ENCODE measurements around the gene ATP10A. TPM values are rescaled to one million over a fixed set of nuclear protein-coding genes. Genes with fewer than 3 reads are reported as not detected.

The ATP10A gene
- total RNA-seq, 2 experiments from 2014 or later, result 0.06 TPM; not detected in 1

GRCh38 chr15:25700916-25701315 is 162.2 kb downstream of the ATP10A start:
- Histone ChIP-seq H3K79me2 (ENCODE audit: insufficient read depth, low read depth, low read length) (no peaks in the 10 kb centered on the region), H3K9me2 (ENCODE audit: insufficient read depth, low read length) (no peaks in the 10 kb centered on the region), H4K20me1 (ENCODE audit: insufficient read depth, low read length) (no peaks in the 10 kb centered on the region), H3K9me3 (ENCODE audit: low read length) (no peaks in the 10 kb centered on the region), H3K4me1 (ENCODE audit: insufficient read depth, low read length, poor library complexity, severe bottlenecking) (no peaks in the 10 kb centered on the region), H3K36me3 (ENCODE audit: insufficient read depth, low read length) (no peaks in the 10 kb centered on the region), H2AFZ (ENCODE audit: low read length) (no peak overlapping the region), H3K4me3 (ENCODE audit: low read depth, low read length, poor library complexity, severe bottlenecking) (no peak overlapping the region), H3K27ac (ENCODE audit: low read depth, low read length, poor library complexity, severe bottlenecking) (no peak overlapping the region), H3K4me2 (ENCODE audit: low read length) (no peak overlapping the region)
- CTCF ChIA-PET (ENCODE audit: unreplicated experiment), result no interaction called here
- POLR2A ChIA-PET, result no interaction called here
- intact Hi-C loops (cut with micrococcal nuclease; ENCODE audit: unreplicated experiment), result loop anchor here (10.0 kb wide), 1 partner anchor 196 kb away; no protein-coding TSS in a partner anchor
- TF ChIP-seq CTCF (conservative IDR thresholded peaks at IDR 0.05; ENCODE audit: low read length), result no peak
- no peak for TF ChIP-seq EZH2phosphoT487 (IDR thresholded peaks at IDR 0.05; ENCODE audit: borderline replicate concordance, low read depth, low read length)
- DNase-seq (ENCODE audit: low spot score), result no peak
- no TSS peak for BruUV-seq (replicated peaks)

- no peak for TF ChIP-seq CTCF (conservative IDR thresholded peaks at IDR 0.05; ENCODE audit: low read length)
- no peak for TF ChIP-seq EZH2phosphoT487 (IDR thresholded peaks at IDR 0.05; ENCODE audit: borderline replicate concordance, low read depth, low read length)
- Histone ChIP-seq H3K4me3 (ENCODE audit: low read depth, low read length, poor library complexity, severe bottlenecking) (no peak overlapping the region), H3K4me2 (ENCODE audit: low read length) (no peak overlapping the region), H3K79me2 (ENCODE audit: insufficient read depth, low read depth, low read length) (no peaks in the 10 kb centered on the region), H2AFZ (ENCODE audit: low read length) (no peak overlapping the region), H3K9me2 (ENCODE audit: insufficient read depth, low read length) (no peaks in the 10 kb centered on the region), H3K36me3 (ENCODE audit: insufficient read depth, low read length) (no peaks in the 10 kb centered on the region), H3K4me1 (ENCODE audit: insufficient read depth, low read length, poor library complexity, severe bottlenecking) (no peaks in the 10 kb centered on the region), H4K20me1 (ENCODE audit: insufficient read depth, low read length) (no peaks in the 10 kb centered on the region), H3K9me3 (ENCODE audit: low read length) (no peaks in the 10 kb centered on the region), H3K27ac (ENCODE audit: low read depth, low read length, poor library complexity, severe bottlenecking) (no peak overlapping the region)
- BruUV-seq (replicated peaks), result no TSS peak
- POLR2A ChIA-PET, result interaction anchor here (1.2 kb wide), 1 partner anchor 15 kb away, joined by 4 read pairs; no protein-coding TSS in a partner anchor
- DNase-seq (ENCODE audit: low spot score), result no peak
- CTCF ChIA-PET (ENCODE audit: unreplicated experiment), result no interaction called here
- intact Hi-C loops (cut with micrococcal nuclease; ENCODE audit: unreplicated experiment), result no loop called here
Observed at GRCh38 chr15:25697586-25697985, 165.5 kb downstream of the ATP10A start.

- TF ChIP-seq EZH2phosphoT487 (IDR thresholded peaks at IDR 0.05; ENCODE audit: borderline replicate concordance, low read depth, low read length) (no peak), CTCF (conservative IDR thresholded peaks at IDR 0.05; ENCODE audit: low read length) (no peak)
- BruUV-seq (replicated peaks), result no TSS peak
- no peak for DNase-seq (ENCODE audit: low spot score)
- ChIA-PET POLR2A (no interaction called here), CTCF (ENCODE audit: unreplicated experiment) (interaction anchor here (0.9 kb wide), 1 partner anchor 14 kb away, joined by 3 read pairs; no protein-coding TSS in a partner anchor)
- H3K9me2 ChIP-seq (ENCODE audit: insufficient read depth, low read length), result no peaks in the 10 kb centered on the region
- no peak overlapping the region for H3K27ac ChIP-seq (ENCODE audit: low read depth, low read length, poor library complexity, severe bottlenecking)
- intact Hi-C loops (cut with micrococcal nuclease; ENCODE audit: unreplicated experiment), result no loop called here
- H2AFZ ChIP-seq (ENCODE audit: low read length), result no peak overlapping the region
- no peaks in the 10 kb centered on the region for H3K9me3 ChIP-seq (ENCODE audit: low read length)
- H3K4me3 ChIP-seq (ENCODE audit: low read depth, low read length, poor library complexity, severe bottlenecking), result no peak overlapping the region
- no peaks in the 10 kb centered on the region for H3K4me1 ChIP-seq (ENCODE audit: insufficient read depth, low read length, poor library complexity, severe bottlenecking)
- no peak overlapping the region for H3K4me2 ChIP-seq (ENCODE audit: low read length)
- H3K36me3 ChIP-seq (ENCODE audit: insufficient read depth, low read length), result no peaks in the 10 kb centered on the region
- H4K20me1 ChIP-seq (ENCODE audit: insufficient read depth, low read length), result no peaks in the 10 kb centered on the region
- no peaks in the 10 kb centered on the region for H3K79me2 ChIP-seq (ENCODE audit: insufficient read depth, low read depth, low read length)
Observed at GRCh38 chr15:25695875-25696760, 167.0 kb downstream of the ATP10A start.
